Head of caudate nucleus (tissue), 42 donors: ENCODE data around the gene TMEM151B.

ENCODE experiments used
- DNase-seq, 42 donors: peaks; one replicate each; pipeline versions ENCODE4 v3.0.0 to v3.0.0-alpha.2; 2020 to 2021; ENCODE audit warnings: mixed read lengths in 7 of 42
- intact Hi-C: fragments of 100-400 bp; cut with DNase I; formaldehyde crosslinking; loops from one replicate; pipeline ENCODE4 v1.15.0; 2022

The TMEM151B gene

DNA sequence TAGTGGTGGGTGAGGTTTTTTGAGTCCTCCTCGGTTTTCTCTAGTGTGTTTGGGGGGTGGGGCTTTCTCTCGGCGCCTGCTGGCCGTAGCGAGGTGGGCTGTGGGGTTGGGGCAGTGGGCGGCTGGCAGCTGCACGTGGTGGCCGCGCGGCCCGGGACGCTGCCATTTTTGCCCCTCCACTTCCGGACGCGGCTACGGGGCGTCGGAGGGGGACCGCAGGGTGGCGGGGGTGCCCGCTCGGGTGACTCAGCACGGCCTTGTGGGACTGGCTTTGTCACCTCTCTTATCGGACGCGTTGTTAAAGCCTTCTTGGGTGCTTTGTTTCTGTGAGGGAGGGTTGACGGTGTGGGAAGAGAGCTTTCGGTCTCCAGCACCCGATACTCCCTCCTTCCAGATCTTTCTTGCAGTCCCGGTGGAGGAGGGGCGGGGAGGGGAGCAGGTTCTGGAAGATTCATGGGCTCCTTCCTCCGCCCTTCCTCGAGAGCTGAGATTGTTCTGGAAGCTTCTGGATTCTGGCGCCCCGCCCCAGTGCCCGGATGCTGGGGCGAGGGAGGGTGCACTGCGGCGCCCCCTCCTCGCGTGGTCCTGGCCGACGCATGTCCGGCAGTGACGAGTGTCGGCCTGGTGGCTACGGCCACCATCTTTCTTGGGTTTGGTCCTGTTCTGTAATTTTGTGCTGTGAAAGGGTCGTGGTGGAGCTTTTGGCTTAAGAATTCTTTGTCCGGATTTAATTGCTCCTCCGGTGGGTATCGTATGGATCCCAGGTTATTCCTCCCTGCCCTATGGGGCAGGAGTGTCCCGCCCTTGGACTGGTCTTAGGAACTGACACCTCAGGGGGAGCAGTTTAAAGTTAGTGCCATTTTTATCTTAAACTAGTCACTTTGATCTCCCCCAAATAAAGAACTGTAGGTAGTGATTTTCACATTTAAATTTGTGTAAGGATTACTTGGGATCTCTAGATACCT, 22.6 kb upstream of the TMEM151B start:
- intact Hi-C loops = no loop called here
- peak in 41 of 42 donors; percentile 41 to 88 (median 74) for DNase-seq

DNA sequence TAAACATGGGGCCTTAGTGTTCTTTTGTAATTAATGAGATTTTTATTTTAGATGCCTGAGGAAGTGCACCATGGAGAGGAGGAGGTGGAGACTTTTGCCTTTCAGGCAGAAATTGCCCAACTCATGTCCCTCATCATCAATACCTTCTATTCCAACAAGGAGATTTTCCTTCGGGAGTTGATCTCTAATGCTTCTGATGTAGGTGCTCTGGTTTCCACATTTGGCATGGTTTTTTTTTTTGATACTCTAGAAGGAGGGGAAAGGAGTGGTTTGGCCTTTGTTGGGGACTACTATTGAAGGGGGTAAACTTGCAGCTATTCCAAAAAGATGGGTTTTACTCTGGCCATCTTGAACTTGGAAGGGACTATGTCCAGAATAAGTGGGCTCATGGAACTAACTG, 21.7 kb upstream of the TMEM151B start:
- intact Hi-C loops = no loop called here
- no peak for DNase-seq

DNA sequence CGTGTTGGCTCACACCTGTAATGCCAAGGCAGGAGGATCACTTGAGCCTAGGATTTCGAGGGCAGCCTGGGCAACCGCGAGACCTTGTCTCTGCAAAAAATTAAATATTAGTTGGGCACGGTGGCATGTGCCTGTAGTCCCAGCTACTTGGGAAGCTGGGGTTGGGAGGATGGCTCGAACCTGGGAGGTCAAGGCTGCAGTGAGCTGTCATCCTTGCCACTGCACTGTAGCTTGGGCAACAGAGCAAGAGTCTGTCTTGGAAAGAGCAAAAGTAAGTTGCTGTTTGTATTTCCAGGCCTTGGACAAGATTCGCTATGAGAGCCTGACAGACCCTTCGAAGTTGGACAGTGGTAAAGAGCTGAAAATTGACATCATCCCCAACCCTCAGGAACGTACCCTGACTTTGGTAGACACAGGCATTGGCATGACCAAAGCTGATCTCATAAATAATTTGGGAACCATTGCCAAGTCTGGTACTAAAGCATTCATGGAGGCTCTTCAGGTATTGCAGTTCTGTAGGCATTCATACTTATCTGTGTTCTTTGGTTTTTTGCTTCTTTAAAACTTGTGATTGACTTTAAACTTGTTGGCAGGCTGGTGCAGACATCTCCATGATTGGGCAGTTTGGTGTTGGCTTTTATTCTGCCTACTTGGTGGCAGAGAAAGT, 21.0 kb upstream of the TMEM151B start:
- peak in 1 of 42 donors; percentile 29 for DNase-seq
- intact Hi-C loops = no loop called here

- no peak for DNase-seq
- intact Hi-C loops = no loop called here
Observed at GRCh38 chr6:44250067-44250717, 20.1 kb upstream of the TMEM151B start.

DNA sequence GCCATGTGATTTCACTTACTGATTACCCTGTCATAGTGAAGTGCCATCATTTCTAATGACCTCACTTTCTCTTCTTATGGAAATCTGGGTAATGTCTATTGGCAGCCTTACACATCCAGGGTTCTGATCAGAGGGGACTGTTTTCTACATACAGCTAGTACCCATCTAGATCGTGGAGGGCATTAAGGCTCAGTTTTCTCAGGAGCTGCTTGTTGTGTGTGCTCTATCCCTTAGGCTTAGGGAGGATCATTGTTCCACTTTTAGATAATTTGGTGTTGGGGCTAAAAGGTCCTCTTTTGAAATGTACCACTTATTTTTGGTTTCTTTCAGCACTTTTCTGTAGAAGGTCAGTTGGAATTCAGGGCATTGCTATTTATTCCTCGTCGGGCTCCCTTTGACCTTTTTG, 19.5 kb upstream of the TMEM151B start:
- no peak for DNase-seq
- intact Hi-C loops = no loop called here

DNA sequence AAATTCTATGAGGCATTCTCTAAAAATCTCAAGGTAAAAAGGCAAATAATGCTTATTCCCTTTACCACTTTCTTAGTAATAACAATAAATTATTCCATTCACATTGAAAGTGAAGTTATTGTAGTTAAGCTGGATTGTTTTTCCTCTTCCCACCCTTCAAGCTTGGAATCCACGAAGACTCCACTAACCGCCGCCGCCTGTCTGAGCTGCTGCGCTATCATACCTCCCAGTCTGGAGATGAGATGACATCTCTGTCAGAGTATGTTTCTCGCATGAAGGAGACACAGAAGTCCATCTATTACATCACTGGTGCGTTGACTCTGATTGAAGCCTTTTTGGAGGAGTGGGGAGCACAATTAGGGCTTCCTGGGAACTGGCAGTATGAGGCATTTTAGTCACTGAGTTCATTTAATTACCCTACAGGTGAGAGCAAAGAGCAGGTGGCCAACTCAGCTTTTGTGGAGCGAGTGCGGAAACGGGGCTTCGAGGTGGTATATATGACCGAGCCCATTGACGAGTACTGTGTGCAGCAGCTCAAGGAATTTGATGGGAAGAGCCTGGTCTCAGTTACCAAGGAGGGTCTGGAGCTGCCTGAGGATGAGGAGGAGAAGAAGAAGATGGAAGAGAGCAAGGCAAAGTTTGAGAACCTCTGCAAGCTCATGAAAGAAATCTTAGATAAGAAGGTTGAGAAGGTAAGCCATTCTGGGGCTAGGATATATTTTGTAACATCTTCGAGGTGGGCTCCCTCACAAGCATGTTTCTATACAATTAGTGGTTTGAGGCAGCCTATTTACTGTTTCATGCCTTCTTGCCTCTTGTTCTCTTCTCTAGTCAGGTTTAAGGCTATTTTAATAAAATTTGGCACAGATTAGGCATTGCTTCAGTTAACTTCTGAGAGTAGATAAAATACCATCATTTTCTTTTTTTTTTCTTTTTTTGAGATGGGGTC, 18.4 kb upstream of the TMEM151B start:
- intact Hi-C loops = no loop called here
- peak in 1 of 42 donors; percentile 27 for DNase-seq

DNA sequence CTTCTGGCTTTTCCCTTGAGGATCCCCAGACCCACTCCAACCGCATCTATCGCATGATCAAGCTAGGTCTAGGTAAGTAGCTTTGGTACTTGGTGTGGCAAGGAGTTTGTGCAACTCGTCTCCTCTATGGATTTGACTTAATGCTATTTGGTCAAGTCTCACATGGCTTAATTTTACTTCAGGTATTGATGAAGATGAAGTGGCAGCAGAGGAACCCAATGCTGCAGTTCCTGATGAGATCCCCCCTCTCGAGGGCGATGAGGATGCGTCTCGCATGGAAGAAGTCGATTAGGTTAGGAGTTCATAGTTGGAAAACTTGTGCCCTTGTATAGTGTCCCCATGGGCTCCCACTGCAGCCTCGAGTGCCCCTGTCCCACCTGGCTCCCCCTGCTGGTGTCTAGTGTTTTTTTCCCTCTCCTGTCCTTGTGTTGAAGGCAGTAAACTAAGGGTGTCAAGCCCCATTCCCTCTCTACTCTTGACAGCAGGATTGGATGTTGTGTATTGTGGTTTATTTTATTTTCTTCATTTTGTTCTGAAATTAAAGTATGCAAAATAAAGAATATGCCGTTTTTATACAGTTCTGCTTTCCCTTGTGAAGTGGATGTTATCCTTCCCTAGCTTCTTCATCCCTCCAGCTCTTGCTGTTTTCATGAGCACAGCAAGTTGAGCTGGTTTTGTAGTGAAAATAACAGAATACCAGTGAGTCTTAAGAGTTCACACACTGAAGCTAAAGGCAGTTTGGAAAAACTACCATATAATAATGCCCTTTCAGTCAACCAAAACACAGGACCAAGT, 16.7 kb upstream of the TMEM151B start:
- intact Hi-C loops = no loop called here
- peak in 10 of 42 donors; percentile 32 to 75 (median 51) for DNase-seq

GRCh38 chr6:44254191-44255104, 15.8 kb upstream of the TMEM151B start:
- intact Hi-C loops = no loop called here
- DNase-seq = peak in 1 of 42 donors; percentile 61

DNA sequence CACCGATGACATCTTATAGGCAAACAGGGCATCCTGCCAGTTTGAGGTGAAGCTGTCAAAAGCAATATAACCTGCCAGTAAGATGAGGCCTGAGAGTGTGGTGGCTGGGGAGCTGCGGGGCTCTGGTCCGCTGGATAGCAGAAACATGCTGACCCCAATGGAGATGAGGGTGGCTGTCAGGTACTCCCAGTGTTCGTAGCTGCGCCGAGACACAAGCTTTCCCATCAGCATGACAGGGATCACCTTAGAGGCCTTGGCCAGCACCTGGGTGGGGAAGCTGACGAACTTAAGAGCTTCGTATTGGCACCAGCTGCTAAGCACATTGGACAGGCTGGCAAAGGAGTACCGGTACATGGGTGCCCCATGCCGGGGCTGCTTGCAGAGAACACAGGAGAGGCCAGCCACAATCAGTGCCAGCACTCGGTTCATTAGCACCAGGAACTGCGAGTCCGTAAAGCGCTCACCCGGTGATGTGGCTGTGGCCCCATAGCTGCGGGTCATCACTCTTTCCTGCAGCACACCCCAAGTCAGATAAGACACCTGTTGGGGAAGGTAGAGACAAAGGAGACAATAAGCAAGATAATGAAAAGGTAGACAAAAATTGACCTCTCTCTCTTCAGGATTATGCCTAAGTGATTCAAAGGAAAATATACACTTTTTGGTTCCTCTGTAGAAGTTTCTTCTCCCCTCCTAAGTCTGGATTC, 15.0 kb upstream of the TMEM151B start:
- intact Hi-C loops = no loop called here
- DNase-seq = no peak

DNA sequence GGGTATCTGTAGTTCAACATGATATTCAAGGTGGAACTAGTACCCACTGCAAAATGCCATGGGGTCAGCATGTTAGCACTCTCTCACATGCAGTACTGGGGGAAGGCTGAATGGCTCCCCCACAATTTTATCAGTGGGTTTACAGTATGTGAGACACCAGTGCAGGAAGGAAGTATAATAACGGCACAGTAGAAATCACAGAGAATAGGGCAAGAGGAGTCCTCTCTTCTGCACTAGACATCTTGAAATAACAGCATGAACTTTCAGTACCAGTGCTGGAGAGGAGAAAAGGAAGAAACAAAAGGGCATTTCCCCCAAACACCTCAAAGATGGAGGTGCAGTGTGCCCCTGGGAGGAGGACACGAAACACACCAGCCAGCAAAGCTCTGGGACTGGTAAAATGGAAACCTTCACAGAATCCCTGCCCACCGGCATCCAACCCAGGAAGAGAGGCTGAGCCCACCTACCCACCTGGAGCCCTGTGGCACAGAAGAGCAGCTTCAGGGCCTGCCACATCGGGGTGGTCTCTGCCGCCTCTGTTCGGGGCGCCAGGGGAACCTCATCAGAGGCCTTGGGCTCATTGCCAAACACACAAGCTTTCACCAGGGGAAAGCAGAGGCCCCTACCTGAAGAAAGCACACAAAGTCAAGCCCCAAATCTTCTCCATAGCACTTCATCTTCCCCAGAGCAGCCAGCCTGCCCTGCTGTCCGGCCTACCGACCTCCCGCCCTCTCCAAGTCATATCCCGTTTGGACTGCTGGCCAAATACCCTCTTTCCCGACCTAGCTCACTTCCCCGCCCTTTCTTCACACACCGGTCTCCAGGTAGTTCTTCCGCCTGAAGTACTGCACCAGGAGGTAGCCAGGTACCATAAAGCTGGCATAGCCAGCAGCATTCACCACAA, 14.1 kb upstream of the TMEM151B start:
- intact Hi-C loops = no loop called here
- no peak for DNase-seq

DNA sequence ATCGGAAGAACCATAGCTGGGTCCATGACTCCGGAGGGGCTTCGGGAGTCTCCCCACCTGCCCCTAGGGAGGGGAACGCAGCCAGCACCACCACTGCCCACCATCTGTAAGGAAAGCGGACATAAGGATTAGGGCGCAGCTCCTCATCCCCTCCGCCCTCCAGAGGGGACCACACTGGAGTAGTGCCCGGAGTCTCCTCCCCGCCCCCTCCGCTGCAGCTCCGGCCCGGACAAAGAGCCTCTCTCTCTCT, 13.6 kb upstream of the TMEM151B start:
- intact Hi-C loops = no loop called here
- DNase-seq = no peak

DNA sequence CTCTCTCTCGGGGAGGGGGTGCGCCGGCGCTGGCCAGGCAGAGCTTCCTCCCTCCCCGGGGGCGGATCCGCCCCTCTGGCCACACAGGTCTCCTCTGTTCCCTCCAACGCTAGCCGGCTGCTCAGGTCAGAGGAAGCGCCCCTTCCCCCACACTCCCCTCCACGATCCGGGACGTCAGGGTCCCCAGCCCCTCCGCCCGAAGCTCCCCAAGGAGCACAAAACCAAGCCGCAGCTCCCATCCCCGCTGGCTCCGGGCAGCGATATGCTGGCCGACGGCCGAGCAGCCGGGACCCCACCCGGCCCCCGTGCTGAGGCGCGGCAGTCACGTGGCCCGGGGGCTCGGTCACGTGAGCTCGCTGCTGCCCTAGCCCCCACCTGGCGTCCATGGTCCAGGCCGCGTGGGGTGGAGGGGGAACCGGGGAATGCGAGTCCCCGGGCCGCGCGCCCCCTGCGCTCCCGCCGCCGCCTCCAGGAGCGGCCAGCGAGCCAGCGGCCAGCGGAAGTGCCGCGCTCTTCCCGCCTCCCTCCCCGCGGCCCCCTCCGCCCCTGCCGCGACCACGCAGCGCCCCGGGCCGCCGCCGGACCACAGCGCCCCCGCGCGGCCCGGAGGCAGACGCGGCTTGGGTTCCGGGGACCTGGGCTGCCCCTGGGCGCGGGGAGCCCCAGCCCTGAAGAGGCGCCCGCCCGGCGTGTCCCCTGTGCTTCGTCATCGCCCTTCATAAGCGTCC, 13.1 kb upstream of the TMEM151B start, which contains the start of gene SLC35B2:
Gene SLC35B2 (minus strand): TSS at position 504 of the 728 bp plus-strand sequence. CDS start 118 bp downstream, at position 386.
- intact Hi-C loops = no loop called here
- DNase-seq = peak; percentile 76 to 96 (median 91)

GRCh38 chr6:44257753-44258324, 12.4 kb upstream of the TMEM151B start:
- intact Hi-C loops = no loop called here
- DNase-seq = no peak

- intact Hi-C loops = no loop called here
- DNase-seq = no peak
Observed at GRCh38 chr6:44258325-44258863, 11.9 kb upstream of the TMEM151B start.
